Nephron progenitor cell (in vitro differentiated cells): Measurements from ENCODE around the gene FOXC2.

Experiments used
- DNase-seq: peaks from one replicate; pipeline ENCODE4 v3.0.0; 2021
- H3K27ac Mint-ChIP-seq: 2 replicates; pipeline ENCODE4 v1.8.0; 2021; ENCODE audit warnings: mild to moderate bottlenecking, moderate library complexity, mixed read lengths
- H3K27me3 Mint-ChIP-seq: 2 replicates; pipeline ENCODE4 v1.8.0; 2021; ENCODE audit warnings: mild to moderate bottlenecking, low read depth, mixed read lengths; ENCODE audit not compliant: poor library complexity
- H3K36me3 Mint-ChIP-seq: 2 replicates; pipeline ENCODE4 v1.8.0; 2021; ENCODE audit warnings: low read depth, mixed read lengths
- H3K4me1 Mint-ChIP-seq: 2 replicates; pipeline ENCODE4 v1.8.0; 2021; ENCODE audit warnings: mixed read lengths
- H3K4me3 Mint-ChIP-seq: 2 replicates; pipeline ENCODE4 v1.8.0; 2021; ENCODE audit warnings: mild to moderate bottlenecking, moderate library complexity, mixed read lengths
- H3K9me3 Mint-ChIP-seq: 2 replicates; pipeline ENCODE4 v1.8.0; 2021; ENCODE audit warnings: mild to moderate bottlenecking, moderate library complexity, mixed read lengths
- CTCF ChIP-seq: fragments of 200-600 bp; sonication (generic); IDR thresholded peaks from 2 replicates; pipeline ENCODE4 v1.5.0; 2021; ENCODE audit warnings: antibody characterized with exemption

FOXC2 gene

DNA sequence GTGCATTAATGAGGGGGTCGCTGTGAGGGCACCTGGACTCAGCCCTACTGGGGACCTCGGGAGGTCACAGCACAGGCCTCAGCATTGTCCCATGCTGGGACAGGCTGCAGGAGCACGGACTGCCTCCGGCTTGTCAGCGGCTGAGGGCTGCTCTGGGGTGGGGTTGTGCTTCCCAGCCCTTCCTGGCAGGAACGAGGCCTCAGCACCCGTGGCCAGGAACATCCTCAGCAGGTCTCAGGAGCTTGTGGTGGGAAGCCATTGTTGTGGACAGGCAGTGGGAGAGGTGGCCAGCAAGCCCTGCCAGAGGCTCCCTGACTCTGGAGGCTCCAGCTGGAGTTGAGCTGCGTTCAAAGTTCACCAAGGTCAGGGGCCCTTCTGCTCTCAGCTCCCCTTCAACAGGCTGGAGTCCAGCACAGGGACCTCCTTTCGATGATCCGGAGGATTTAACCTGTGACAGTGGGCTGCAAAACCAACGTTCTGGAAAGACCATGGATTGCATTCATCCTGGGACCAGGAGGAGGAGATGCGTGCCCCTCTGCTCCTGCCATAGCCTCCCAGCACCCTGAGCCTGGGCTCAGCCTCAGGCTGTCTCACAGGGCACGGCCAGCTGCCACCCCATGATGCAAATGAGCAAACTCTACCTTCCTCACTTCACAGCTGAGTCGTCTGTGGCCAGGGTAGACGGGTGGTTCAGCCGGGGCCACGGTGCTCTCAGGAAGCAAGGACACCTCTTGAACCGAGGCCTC is 44.3 kb downstream of the FOXC2 start:
- Mint-ChIP-seq H3K36me3 (no peaks in the 10 kb centered on the region), H3K9me3 (peaks cover 4% of the 10 kb centered on the region), H3K4me3 (no peak overlapping the region), H3K4me1 (peaks cover 57% of the 10 kb centered on the region), H3K27ac (no peak overlapping the region), H3K27me3 (peaks cover 11% of the 10 kb centered on the region)
- DNase-seq: no peak
- TF ChIP-seq CTCF: no peak

GRCh38 chr16:86611525-86611855 is 44.9 kb downstream of the FOXC2 start:
- no peak for DNase-seq
- H3K27me3 Mint-ChIP-seq: peaks cover 11% of the 10 kb centered on the region
- peaks cover 57% of the 10 kb centered on the region for H3K4me1 Mint-ChIP-seq
- H3K27ac Mint-ChIP-seq: no peak overlapping the region
- H3K36me3 Mint-ChIP-seq: no peaks in the 10 kb centered on the region
- TF ChIP-seq CTCF: no peak
- H3K9me3 Mint-ChIP-seq: peaks cover 4% of the 10 kb centered on the region
- H3K4me3 Mint-ChIP-seq: no peak overlapping the region

DNA sequence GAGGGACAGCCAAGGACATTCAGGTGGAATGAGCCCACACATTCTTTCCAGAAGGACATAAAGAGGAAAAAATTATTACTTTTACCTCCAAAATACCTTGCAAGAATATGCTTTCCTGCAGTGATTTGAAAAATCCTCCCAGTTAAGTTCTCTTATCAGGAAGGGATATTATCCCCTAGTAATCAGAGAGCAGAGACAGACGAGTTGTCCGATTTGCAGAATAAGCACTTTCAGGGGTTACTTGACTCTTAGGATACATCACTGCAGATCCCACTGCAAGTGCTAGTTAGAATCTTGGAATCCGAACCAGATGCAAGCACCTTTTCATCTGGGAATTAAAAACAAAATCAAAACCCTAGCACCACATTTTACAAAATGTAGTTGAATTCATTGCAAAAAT is 45.3 kb downstream of the FOXC2 start:
- DNase-seq: no peak
- Mint-ChIP-seq H3K27ac (no peak overlapping the region), H3K4me3 (no peak overlapping the region), H3K9me3 (no peaks in the 10 kb centered on the region), H3K4me1 (peaks cover 57% of the 10 kb centered on the region), H3K27me3 (peaks cover 11% of the 10 kb centered on the region), H3K36me3 (no peaks in the 10 kb centered on the region)
- no peak for TF ChIP-seq CTCF

DNA sequence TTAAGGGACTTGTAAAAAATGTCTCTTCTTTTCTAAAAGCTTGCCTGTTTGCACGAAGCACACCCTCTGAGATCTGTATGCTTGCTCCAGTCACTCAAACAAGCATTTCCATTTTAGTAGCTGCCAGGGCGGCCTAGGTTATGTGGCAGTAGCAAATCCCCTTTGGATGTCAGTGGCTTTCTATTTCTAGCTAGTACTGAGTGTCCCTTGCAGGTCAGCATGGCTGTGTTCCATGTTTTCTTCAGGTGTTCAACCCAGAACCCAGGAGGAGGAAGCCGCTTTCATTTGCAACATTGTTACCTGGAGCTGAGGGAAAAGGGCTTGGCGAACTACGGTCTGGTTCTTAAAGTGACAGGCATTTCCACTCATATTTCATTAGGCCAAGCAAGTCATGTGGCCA is 48.1 kb downstream of the FOXC2 start:
- Mint-ChIP-seq H3K27me3 (peaks cover 15% of the 10 kb centered on the region), H3K4me3 (no peak overlapping the region), H3K9me3 (no peaks in the 10 kb centered on the region), H3K4me1 (peaks cover 46% of the 10 kb centered on the region), H3K27ac (no peak overlapping the region), H3K36me3 (no peaks in the 10 kb centered on the region)
- no peak for DNase-seq
- TF ChIP-seq CTCF: no peak

DNA sequence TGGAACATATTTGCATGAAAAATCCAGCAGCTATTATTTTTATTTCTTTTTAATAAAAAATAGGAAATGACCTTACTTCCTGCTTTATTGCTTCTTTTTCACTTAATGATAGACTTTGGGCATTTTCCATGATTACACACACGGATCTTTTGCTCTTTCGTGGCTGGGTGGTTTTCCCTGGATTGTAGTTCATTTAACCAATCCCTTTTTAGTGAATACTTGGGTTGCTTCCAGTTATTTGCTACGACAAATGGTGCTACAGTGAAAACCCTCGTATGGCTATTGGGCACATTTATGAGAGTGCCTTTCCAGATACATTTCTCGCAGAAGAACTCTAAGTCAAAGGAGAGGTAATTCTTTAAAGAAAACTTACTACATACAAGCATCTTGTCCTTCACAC is 50.3 kb downstream of the FOXC2 start:
- H3K27ac Mint-ChIP-seq: no peak overlapping the region
- H3K9me3 Mint-ChIP-seq: no peaks in the 10 kb centered on the region
- DNase-seq: no peak
- H3K36me3 Mint-ChIP-seq: no peaks in the 10 kb centered on the region
- H3K4me3 Mint-ChIP-seq: no peak overlapping the region
- peaks cover 15% of the 10 kb centered on the region for H3K27me3 Mint-ChIP-seq
- no peak for TF ChIP-seq CTCF
- H3K4me1 Mint-ChIP-seq: peaks cover 25% of the 10 kb centered on the region
